ENCODE data around the gene PYGB.

The PYGB gene

DNA sequence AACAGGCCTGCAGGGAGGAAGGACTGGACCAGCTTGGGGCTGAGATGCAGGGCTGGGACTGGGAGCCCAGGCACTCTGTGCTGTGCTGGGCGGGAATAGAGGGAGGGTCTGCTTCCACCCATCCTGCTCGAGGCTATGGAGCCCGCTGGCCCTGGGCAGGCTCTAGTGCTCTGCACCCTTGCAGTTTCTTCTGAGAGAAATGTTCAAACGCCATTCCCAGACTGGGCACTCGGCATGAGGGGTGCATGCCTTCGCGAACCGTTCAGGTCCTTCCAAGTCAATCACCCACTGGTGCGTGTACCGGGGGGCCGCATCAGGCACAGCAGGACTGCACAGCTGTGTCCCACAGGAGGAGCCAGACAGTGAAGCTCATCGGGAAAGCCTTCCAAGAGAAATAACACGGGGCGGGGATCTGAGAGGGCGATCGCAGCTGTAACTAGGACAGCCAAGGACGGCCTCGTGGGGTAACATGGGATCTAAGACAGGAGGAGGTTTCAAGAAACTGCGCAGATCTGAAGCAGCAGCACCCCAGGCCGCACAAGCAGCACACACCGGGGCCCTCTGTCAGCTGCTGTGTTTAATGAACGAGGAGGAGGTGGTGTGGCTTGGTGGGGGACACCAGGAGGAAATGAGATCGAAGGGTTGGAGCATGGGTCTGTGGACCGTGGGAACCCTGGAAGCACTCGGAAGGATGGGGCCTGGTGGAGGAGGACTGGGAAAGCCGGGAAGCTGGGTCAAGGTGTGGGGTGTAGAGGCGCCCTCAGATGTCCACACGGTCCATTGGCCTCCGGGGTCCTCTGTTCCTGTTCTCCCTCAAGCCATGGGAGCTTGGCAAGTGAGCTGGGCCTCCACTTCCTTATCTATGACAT lies 26.1 kb upstream of the PYGB start:
- Mint-ChIP-seq H3K27ac (no peak overlapping the region), H3K36me3 (ENCODE audit: low read depth) (peaks cover 4% of the 10 kb centered on the region), H3K4me3 (no peak overlapping the region), H3K27me3 (no peaks in the 10 kb centered on the region), H3K4me1 (ENCODE audit: low read depth) (peaks cover 28% of the 10 kb centered on the region), H3K9me3 (no peaks in the 10 kb centered on the region)

- peaks cover 28% of the 10 kb centered on the region for H3K4me1 Mint-ChIP-seq (ENCODE audit: low read depth)
- no peaks in the 10 kb centered on the region for H3K9me3 Mint-ChIP-seq
- peaks cover 4% of the 10 kb centered on the region for H3K36me3 Mint-ChIP-seq (ENCODE audit: low read depth)
- no peak overlapping the region for H3K4me3 Mint-ChIP-seq
- peak overlapping the region; percentile 85 for H3K27ac Mint-ChIP-seq
- no peaks in the 10 kb centered on the region for H3K27me3 Mint-ChIP-seq
Measured at GRCh38 chr20:25222461-25223178, 25.3 kb upstream of the PYGB start.

DNA sequence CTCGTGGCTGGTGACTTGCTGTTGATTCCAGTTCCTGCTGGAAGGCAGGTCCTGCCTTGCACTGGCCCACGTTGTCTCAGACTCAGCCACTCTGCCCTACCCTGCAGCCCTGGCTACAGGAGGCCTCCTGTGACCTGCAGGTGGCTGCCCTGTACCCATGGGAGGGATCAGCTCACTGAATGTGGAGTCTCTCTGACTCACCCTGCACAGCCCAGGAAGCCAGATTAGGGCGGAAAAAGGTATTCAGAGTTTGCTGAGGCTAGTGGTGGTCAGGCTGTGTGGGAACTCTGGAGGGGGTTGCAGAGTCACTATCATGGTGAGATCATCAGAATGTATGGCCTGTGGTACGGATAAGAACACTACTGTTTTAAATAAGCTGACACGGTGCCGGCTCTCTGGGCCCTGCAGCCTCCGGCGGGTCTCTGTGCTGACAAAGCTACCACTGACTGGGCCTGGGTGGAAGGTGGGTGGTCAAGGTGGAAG lies 24.7 kb upstream of the PYGB start:
- Mint-ChIP-seq H3K36me3 (ENCODE audit: low read depth) (peaks cover 4% of the 10 kb centered on the region), H3K27me3 (no peaks in the 10 kb centered on the region), H3K4me1 (ENCODE audit: low read depth) (peaks cover 28% of the 10 kb centered on the region), H3K9me3 (no peaks in the 10 kb centered on the region), H3K27ac (peak overlapping the region; percentile 85), H3K4me3 (peak overlapping the region; percentile 5)

- H3K9me3 Mint-ChIP-seq, result no peaks in the 10 kb centered on the region
- no peak overlapping the region for H3K4me3 Mint-ChIP-seq
- peak overlapping the region; percentile 36 for H3K27ac Mint-ChIP-seq
- H3K36me3 Mint-ChIP-seq (ENCODE audit: low read depth), result peaks cover 4% of the 10 kb centered on the region
- H3K4me1 Mint-ChIP-seq (ENCODE audit: low read depth), result peaks cover 28% of the 10 kb centered on the region
- no peaks in the 10 kb centered on the region for H3K27me3 Mint-ChIP-seq
Measured at GRCh38 chr20:25223765-25224720, 23.8 kb upstream of the PYGB start.

GRCh38 chr20:25224941-25225340 lies 22.9 kb upstream of the PYGB start:
- no peaks in the 10 kb centered on the region for H3K27me3 Mint-ChIP-seq
- peaks cover 31% of the 10 kb centered on the region for H3K4me1 Mint-ChIP-seq (ENCODE audit: low read depth)
- H3K9me3 Mint-ChIP-seq, result no peaks in the 10 kb centered on the region
- H3K4me3 Mint-ChIP-seq, result no peak overlapping the region
- H3K27ac Mint-ChIP-seq, result no peak overlapping the region
- peaks cover 4% of the 10 kb centered on the region for H3K36me3 Mint-ChIP-seq (ENCODE audit: low read depth)

DNA sequence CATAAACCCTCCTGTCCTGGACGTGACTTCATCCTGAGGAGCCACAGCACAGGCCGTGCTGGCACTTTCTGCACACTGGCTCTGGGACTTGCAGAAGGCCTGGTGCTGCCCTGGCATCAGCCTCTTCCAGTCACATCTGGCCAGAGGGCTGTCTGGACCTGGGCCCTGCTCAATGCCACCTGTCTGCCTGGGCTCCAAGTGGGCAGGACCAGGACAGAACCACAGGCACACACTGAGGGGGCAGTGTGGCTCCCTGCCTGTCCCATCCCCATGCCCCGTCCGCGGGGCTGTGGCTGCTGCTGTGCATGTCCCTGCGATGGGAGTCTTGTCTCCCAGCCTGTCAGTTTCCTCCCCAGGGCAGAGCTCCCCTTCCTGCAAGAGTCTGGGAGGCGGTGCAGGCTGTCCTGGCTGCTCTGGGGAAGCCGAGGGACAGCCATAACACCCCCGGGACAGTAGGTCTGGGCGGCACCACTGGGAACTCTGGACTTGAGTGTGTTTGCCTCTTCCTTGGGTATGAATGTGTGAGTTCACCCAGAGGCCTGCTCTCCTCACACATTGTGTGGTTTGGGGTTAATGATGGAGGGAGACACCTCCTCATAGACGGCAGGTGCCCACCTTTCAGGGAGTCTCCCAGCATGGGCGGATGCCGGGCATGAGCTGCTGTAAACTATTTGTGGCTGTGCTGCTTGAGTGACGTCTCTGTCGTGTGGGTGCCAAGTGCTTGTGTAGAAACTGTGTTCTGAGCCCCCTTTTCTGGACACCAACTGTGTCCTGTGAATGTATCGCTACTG lies 22.0 kb upstream of the PYGB start:
- peaks cover 36% of the 10 kb centered on the region for H3K4me1 Mint-ChIP-seq (ENCODE audit: low read depth)
- peaks cover 4% of the 10 kb centered on the region for H3K36me3 Mint-ChIP-seq (ENCODE audit: low read depth)
- H3K27ac Mint-ChIP-seq, result no peak overlapping the region
- no peak overlapping the region for H3K4me3 Mint-ChIP-seq
- H3K27me3 Mint-ChIP-seq, result no peaks in the 10 kb centered on the region
- H3K9me3 Mint-ChIP-seq, result no peaks in the 10 kb centered on the region

GRCh38 chr20:25226433-25227316 lies 21.2 kb upstream of the PYGB start:
- H3K27ac Mint-ChIP-seq, result no peak overlapping the region
- peaks cover 35% of the 10 kb centered on the region for H3K4me1 Mint-ChIP-seq (ENCODE audit: low read depth)

GRCh38 chr20:25227317-25227831 lies 20.5 kb upstream of the PYGB start:
- no peak overlapping the region for H3K27ac Mint-ChIP-seq
- peaks cover 4% of the 10 kb centered on the region for H3K36me3 Mint-ChIP-seq (ENCODE audit: low read depth)
- H3K9me3 Mint-ChIP-seq, result no peaks in the 10 kb centered on the region
- no peak overlapping the region for H3K4me3 Mint-ChIP-seq
- H3K27me3 Mint-ChIP-seq, result no peaks in the 10 kb centered on the region
- peaks cover 31% of the 10 kb centered on the region for H3K4me1 Mint-ChIP-seq (ENCODE audit: low read depth)

More at GRCh38 chr20:25226433-25227316, 21.2 kb upstream of the PYGB start:
- H3K9me3 Mint-ChIP-seq, result no peaks in the 10 kb centered on the region
- peaks cover 4% of the 10 kb centered on the region for H3K36me3 Mint-ChIP-seq (ENCODE audit: low read depth)
- no peaks in the 10 kb centered on the region for H3K27me3 Mint-ChIP-seq
- H3K4me3 Mint-ChIP-seq, result no peak overlapping the region

- no peak overlapping the region for H3K4me3 Mint-ChIP-seq
- no peak overlapping the region for H3K27ac Mint-ChIP-seq
- H3K9me3 Mint-ChIP-seq, result no peaks in the 10 kb centered on the region
- peaks cover 9% of the 10 kb centered on the region for H3K27me3 Mint-ChIP-seq
- H3K4me1 Mint-ChIP-seq (ENCODE audit: low read depth), result peaks cover 9% of the 10 kb centered on the region
- peaks cover 4% of the 10 kb centered on the region for H3K36me3 Mint-ChIP-seq (ENCODE audit: low read depth)
Measured at GRCh38 chr20:25229486-25230165, 18.3 kb upstream of the PYGB start.

GRCh38 chr20:25230166-25230831 lies 17.6 kb upstream of the PYGB start:
- Mint-ChIP-seq H3K9me3 (no peaks in the 10 kb centered on the region), H3K4me1 (ENCODE audit: low read depth) (peaks cover 8% of the 10 kb centered on the region), H3K27ac (no peak overlapping the region), H3K27me3 (peaks cover 14% of the 10 kb centered on the region), H3K4me3 (no peak overlapping the region), H3K36me3 (ENCODE audit: low read depth) (peaks cover 3% of the 10 kb centered on the region)

GRCh38 chr20:25233016-25233772 lies 14.7 kb upstream of the PYGB start:
- Mint-ChIP-seq H3K4me3 (no peak overlapping the region), H3K4me1 (ENCODE audit: low read depth) (peaks cover 23% of the 10 kb centered on the region), H3K27me3 (peaks cover 23% of the 10 kb centered on the region), H3K27ac (no peak overlapping the region), H3K36me3 (ENCODE audit: low read depth) (no peaks in the 10 kb centered on the region), H3K9me3 (no peaks in the 10 kb centered on the region)

All from stimulated activated naive CD8-positive, alpha-beta T cell treated with anti-CD3 and anti-CD28 coated beads, Interleukin-15, Interleukin-2, amounts not matched to agents 100 ng/mL and 50 ng/mL, for 24 hours (primary cell).